Common myeloid progenitor, CD34-positive (primary cell): ENCODE data around the gene CFAP61. TPM values are rescaled to one million over a fixed set of nuclear protein-coding genes. Genes with fewer than 3 reads are reported as not detected.
"Not testable (repeated sequence)": the region's sequence is repeated elsewhere in the genome, so short reads cannot be mapped to it uniquely, and the experiment has no call there.

Experiments
- CTCF ChIA-PET: fragments of 350-600 bp; sonication (Branson Sonifier 250); formaldehyde crosslinking; loops from one replicate; lab custom pipeline; 2021; ENCODE audit warnings: antibody characterized with exemption; lab: Charles Lee
- POLR2A ChIA-PET: fragments of 350-600 bp; sonication (Branson Sonifier 250); formaldehyde crosslinking; loops from one replicate; lab custom pipeline; 2021; ENCODE audit warnings: antibody characterized with exemption; lab: Charles Lee
- DNase-seq, 3 donors: peaks; one replicate each; pipeline versions ENCODE4 v3.0.0 to v3.0.0-alpha.2; 2013
- H3K27ac ChIP-seq, 2 experiments: 1 replicate in 1 of 2; 2 replicates in 1 of 2; pipeline ENCODE4 v1.7.0; 2013; ENCODE audit warnings: inconsistent platforms in 2 of 2, low read length in 2 of 2, mild to moderate bottlenecking in 2 of 2, low read depth in 1 of 2, moderate library complexity in 1 of 2; ENCODE audit not compliant: severe bottlenecking in 2 of 2, insufficient read depth in 1 of 2, poor library complexity in 1 of 2
- H3K27me3 ChIP-seq, 5 experiments: replicated peaks in 2 of 5; 1 replicate in 3 of 5; 2 replicates in 2 of 5; pipeline versions ENCODE4 v1.6.1 to v1.7.0; 2013; ENCODE audit warnings: low read length in 4 of 5, mild to moderate bottlenecking in 2 of 5, moderate library complexity in 2 of 5, inconsistent platforms in 1 of 5; ENCODE audit not compliant: insufficient read depth in 5 of 5, control insufficient read depth in 4 of 5
- H3K36me3 ChIP-seq, 4 experiments: 1 replicate in 2 of 4; 2 replicates in 2 of 4; pipeline versions ENCODE4 v1.6.1 to v1.7.0; 2013; ENCODE audit warnings: low read length in 3 of 4, control low read depth in 1 of 4, mild to moderate bottlenecking in 1 of 4; ENCODE audit not compliant: control insufficient read depth in 4 of 4, insufficient read depth in 4 of 4
- H3K4me1 ChIP-seq, 4 experiments: 1 replicate in 3 of 4; 2 replicates in 1 of 4; pipeline versions ENCODE4 v1.6.1 to v1.7.1; 2013; ENCODE audit warnings: low read length in 3 of 4, mild to moderate bottlenecking in 3 of 4, control low read depth in 1 of 4, inconsistent platforms in 1 of 4, moderate library complexity in 1 of 4; ENCODE audit not compliant: control insufficient read depth in 4 of 4, insufficient read depth in 4 of 4; ENCODE audit errors: control extremely low read depth in 1 of 4
- H3K4me3 ChIP-seq, 7 experiments: 1 replicate in 4 of 7; 2 replicates in 3 of 7; pipeline versions ENCODE4 v1.5.1 to v1.7.0; 2013; ENCODE audit warnings: mild to moderate bottlenecking in 7 of 7, low read length in 6 of 7, moderate library complexity in 6 of 7, inconsistent platforms in 2 of 7, low read depth in 2 of 7, control low read depth in 1 of 7; ENCODE audit not compliant: insufficient read depth in 4 of 7, control insufficient read depth in 1 of 7; ENCODE audit errors: extremely low read depth in 1 of 7
- H3K9me3 ChIP-seq, 5 experiments: 1 replicate in 4 of 5; 2 replicates in 1 of 5; pipeline versions ENCODE4 v1.6.1 to v1.7.1; 2013; ENCODE audit warnings: low read length in 4 of 5, mild to moderate bottlenecking in 2 of 5, inconsistent platforms in 1 of 5, low read depth in 1 of 5, moderate library complexity in 1 of 5; ENCODE audit not compliant: control insufficient read depth in 4 of 5, insufficient read depth in 2 of 5; ENCODE audit errors: control extremely low read depth in 1 of 5
- WGBS: methylation state at CpG from one replicate; pipeline ENCODE4 v1.1.5; 2013; ENCODE audit not compliant: insufficient coverage; 5-methylcytosine and 5-hydroxymethylcytosine counted together
- polyA plus RNA-seq: library from polyadenylated mRNA; unstranded; fragments of 120-200 nt; gene quantifications from one replicate; pipeline ENCODE4 v1.2.1, GENCODE V29; 2013

The CFAP61 gene, protein sequence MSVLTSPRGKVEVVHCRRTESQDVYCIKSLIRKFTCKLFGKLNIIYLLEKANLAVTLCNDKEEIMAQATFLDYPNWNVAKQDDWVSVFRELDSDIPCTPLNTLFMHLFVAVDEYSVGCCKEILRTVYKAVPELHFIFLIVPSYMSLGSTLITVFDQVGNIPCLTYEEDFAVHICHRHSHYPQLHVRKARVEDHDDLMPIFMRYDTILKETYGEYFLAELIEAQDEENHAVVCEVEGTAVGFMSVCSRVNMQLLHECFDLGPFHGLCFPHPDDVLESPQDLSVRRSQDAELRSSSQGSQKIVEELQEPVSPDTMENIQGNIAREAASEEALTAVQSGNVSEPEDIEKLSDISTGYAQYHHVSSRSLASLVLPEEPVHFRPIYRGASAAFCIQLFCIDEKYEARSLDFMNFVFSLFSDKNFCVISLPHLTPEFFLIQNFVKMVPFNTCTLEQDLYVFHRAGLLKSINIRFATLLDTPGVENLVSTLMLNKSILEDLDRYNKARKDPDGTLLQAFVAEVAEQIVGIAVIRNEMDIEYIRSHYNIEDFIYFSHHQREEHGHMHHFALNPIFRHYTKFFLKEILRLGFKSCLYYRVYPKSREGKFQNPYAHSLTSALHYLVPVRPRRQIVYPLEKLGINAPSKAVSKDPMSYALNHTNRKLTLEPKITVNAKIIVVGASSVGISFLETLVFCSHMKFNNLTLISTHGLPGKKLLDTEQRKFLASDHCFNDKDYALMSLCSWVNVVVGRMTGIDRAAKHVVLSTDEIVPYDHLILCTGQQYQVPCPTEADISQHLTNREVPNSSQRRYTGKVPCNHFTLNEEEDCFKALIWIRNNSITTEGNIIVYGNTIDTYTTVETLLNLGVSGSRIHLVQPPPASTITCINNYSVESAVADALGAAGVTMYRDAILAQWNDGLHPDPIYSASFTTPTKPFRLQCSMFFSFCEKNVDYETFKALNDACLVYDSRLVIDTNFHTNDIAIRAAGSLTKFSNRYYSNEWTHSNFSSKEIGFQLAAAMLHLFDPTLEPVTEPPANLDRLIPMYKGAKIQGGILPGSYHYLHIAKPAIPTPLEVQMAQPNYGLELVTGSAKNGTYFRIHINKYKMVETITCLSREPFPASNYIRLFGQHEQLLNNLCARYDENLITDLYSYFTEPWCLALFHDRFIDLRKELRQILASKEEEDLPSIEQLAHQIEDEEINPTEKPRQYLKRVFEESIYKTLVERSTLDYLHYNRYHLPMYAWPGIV
- polyA plus RNA-seq: 0.22 TPM

DNA sequence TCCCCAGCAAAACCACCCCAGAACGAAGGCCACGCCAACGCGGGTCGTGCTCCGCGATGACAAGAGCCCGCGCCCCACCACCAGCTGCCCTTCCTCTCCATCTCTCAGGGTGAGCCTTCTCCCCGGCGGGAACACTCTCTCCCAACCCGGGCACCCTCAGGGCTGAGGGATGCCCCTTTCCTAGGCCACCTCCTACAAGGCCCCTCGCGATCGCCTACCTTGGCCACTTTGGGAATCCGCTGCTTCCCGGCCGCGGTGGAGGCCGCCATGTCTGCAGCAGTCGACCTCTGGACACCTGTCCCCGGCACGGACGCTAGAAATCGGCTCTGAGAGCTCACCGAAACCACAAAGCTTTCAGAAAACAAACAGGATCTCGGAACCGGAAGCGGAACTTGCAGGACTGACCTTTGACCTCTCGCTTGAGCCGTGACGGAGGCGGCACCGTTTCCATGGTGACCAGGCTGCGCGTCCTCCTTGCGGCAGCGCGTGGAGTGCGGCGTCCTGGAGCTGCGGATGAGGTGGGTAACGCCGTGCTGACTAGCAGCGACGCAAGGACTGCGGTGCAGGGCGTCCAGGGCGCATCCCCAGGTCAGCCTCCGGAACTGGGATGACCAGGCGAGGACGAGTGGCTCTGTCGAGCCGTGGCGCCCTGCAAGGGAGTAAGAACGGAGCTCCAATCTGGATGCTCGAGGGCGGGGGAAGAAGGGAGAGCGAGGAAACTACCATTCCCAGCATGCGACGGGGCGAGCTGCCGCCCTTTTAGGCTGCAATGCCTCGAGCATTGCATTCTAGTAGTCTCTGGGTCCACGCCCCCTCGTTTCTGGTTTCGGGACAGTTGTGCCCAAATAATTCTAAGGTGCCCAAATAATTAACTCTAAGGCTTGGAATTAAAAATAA is at the start of gene CFAP61, which contains the start of gene CRNKL1:
Gene CFAP61, plus strand, starts transcription at position 459 of the 897 bp plus-strand sequence. CDS start 4,122 bp downstream, outside the sequence.
Gene CRNKL1, minus strand, starts transcription at position 393 of the 897 bp plus-strand sequence. Its CDS starts 124 bp downstream, at position 269.
- CTCF ChIA-PET: interaction anchor here (1.1 to 1.7 kb wide), 7 partner anchors 10 to 56 kb away, joined by 3 to 12 read pairs (median 5); partner anchors contain the start of gene NAA20
- Histone ChIP-seq H3K36me3 (peaks cover 9 to 31% (median 22%) of the 10 kb centered on the region in 4 experiments), H3K27ac (peak within 1 kb of the TSS; percentile 82 to 93), H3K27me3 (no peaks in the 10 kb centered on the region), H3K9me3 (no peaks in the 10 kb centered on the region), H3K4me3 (peak within 1 kb of the TSS; percentile 82 to 100 (median 92)), H3K4me1 (peaks cover 10 to 31% (median 24%) of the 10 kb centered on the region in 4 experiments)
- POLR2A ChIA-PET: interaction anchor here (0.6 to 1.1 kb wide), 4 partner anchors 9 to 1464 kb away, joined by 3 to 4 read pairs (median 4); partner anchors contain the start of gene NAA20
- peak; percentile 98 to 99 (median 99) for DNase-seq
- under 1% methylated on average over 59 of the region's 67 CpGs for WGBS

DNA sequence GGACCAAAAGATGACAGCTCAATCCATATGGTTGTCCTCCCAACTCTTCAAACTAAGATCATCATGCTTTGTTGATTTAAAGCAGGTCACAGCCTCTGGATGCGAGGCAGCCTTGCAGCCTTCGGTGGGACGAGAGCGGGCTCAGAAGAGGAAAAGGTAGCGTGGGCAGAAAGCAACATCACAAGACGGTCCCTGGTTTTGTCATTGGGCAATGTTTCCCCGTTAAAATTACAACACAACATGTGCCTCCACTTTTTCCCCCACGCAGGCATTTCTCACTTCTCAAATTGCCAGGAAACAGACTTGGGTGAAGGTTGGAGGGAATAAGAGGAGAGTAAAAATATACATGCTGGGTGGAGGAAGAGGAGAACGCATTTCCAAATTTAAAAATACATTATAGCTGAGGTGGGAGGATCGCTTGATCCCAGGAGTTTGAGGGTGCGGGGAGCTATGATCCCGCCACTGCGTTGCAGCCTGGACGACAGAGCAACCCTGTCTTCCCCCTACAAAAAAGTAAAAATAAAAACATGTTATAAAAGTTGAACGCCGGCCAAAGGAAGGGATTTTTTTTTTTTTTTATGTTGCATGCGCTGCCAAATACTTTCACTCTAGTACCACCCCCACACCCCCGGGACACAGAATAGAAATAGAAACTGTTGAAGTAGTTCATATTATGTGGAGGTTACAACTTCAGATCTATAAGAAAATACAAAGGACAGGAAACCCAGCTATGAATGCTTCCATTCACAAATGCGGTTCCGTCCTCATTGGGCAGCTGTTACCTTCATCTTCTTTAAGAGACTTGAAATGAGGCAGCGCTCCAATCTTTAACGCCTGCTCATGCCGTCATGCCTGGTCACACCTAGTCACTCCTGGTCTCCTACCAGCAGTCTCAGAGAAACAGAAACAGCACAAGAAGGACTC is 49.0 kb upstream of the CFAP61 start:
- Histone ChIP-seq H3K4me3 (peak overlapping the region in 5 of 7 experiments; percentile 41 to 75 (median 55)), H3K9me3 (no peaks in the 10 kb centered on the region), H3K27ac (no peak overlapping the region), H3K4me1 (peaks cover 1 to 34% (median 16%) of the 10 kb centered on the region in 4 experiments), H3K27me3 (no peaks in the 10 kb centered on the region), H3K36me3 (no peaks in the 10 kb centered on the region)
- WGBS: 21% methylated on average over 9 of the region's 23 CpGs
- CTCF ChIA-PET: interaction anchor here (0.7 to 4.5 kb wide), 4 partner anchors 9 to 216 kb away, joined by 3 to 13 read pairs (median 4); no protein-coding TSS in a partner anchor
- DNase-seq: peak; percentile 27 to 74 (median 55)
- POLR2A ChIA-PET: interaction anchor here (0.6 to 0.8 kb wide), 3 partner anchors 13 to 1218 kb away, joined by 3 to 5 read pairs (median 4); no protein-coding TSS in a partner anchor

DNA sequence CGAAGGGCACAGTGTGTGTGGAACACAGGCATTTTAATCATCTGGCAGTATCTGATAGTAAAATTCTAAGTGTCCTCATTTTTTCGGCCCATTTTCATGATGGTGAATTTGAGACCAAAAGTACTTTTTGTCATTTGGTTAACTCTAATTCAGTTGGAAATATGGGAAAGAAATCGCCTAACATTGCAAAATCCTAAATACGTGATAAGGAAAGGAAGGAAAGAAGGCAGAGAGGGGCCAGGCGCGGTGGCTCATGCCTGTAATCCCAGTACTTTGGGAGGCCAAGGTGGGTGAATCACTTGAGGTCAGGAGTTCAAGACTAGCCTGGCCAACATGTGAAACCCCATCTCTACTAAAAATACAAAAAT is 48.4 kb upstream of the CFAP61 start:
- H3K27ac ChIP-seq, DNase-seq, H3K36me3 ChIP-seq, H3K9me3 ChIP-seq, H3K27me3 ChIP-seq, POLR2A ChIA-PET: not testable (repeated sequence)
- 79% methylated on average over 5 of the region's 6 CpGs for WGBS
- peaks cover 1 to 33% (median 16%) of the 10 kb centered on the region in 4 experiments for H3K4me1 ChIP-seq
- peak overlapping the region in 3 of 7 experiments; percentile 55 to 75 (median 65) for H3K4me3 ChIP-seq
- CTCF ChIA-PET: interaction anchor here (4.5 kb wide), 1 partner anchor 10 kb away, joined by 13 read pairs; no protein-coding TSS in a partner anchor

DNA sequence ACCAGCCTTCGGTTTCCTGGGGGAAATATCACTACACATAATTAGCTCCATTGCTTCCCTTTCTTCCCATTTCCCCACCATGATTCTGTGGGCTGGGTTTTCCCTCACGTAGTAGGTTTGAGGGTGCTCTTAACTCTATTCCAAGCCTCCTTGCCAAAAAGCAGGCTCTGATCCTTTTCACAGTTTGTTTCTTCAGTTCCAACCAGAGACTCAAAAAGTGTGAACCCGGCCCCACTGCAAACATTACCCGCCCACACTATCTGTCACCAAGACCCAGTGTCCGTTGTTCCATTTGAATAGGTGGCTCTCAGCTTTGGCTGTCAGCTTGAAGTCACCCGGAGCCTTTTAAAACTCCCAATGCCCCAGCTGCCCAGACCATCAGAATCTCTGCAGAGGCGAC is 47.0 kb upstream of the CFAP61 start:
- DNase-seq: no peak
- POLR2A ChIA-PET: no interaction called here
- no peaks in the 10 kb centered on the region for H3K27me3 ChIP-seq
- CTCF ChIA-PET: interaction anchor here (1.0 to 4.5 kb wide), 2 partner anchors 11 to 12 kb away, joined by 3 to 13 read pairs; partner anchors contain the start of gene NAA20
- WGBS: 96% methylated on average over 7 of the region's 7 CpGs
- H3K4me1 ChIP-seq: peaks cover 0 to 20% (median 10%) of the 10 kb centered on the region in 4 experiments
- H3K4me3 ChIP-seq: no peak overlapping the region
- no peaks in the 10 kb centered on the region for H3K36me3 ChIP-seq
- no peaks in the 10 kb centered on the region for H3K9me3 ChIP-seq
- no peak overlapping the region for H3K27ac ChIP-seq

DNA sequence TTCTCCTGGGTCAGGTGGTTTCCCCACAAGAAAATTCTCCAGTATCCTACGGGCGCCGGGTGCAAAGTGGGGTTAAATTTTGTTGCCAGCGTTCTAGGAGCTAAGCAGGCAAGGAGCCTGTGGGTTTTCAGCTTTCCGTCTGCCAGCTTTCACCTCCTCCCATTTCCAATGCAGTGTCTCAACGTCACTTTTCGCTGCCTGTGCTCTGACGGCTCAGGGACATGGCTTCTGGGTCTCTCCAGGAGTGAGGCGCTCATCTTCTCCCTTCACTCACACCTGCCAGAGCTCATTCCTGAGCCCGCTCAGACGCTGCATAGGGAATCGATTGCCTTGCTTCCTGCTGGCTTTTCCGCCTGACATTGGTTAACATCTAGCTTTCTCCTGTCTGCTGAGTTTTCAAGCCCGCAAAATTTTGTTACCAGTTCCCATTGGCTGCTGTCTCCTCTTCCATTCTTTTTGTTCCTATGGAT is 42.5 kb upstream of the CFAP61 start:
- no peaks in the 10 kb centered on the region for H3K9me3 ChIP-seq
- no peak overlapping the region for H3K27ac ChIP-seq
- peaks cover 0 to 2% (median under 1%) of the 10 kb centered on the region in 4 experiments for H3K4me1 ChIP-seq
- peak overlapping the region in 3 of 7 experiments; percentile 19 to 37 (median 21) for H3K4me3 ChIP-seq
- CTCF ChIA-PET: interaction anchor here (0.7 to 1.9 kb wide), 3 partner anchors 13 to 107 kb away, joined by 3 to 6 read pairs (median 3); no protein-coding TSS in a partner anchor
- H3K27me3 ChIP-seq: no peaks in the 10 kb centered on the region
- H3K36me3 ChIP-seq: no peaks in the 10 kb centered on the region
- POLR2A ChIA-PET: no interaction called here
- 54% methylated on average over 13 of the region's 14 CpGs for WGBS
- DNase-seq: no peak
